H9 (cell line): ENCODE data around the gene BCL6B. TPM values are rescaled to one million over a fixed set of nuclear protein-coding genes. Genes with fewer than 3 reads are reported as not detected.
A peak's percentile ranks its signal among the peaks of the same experiment; 100 is the strongest.

Experiments used
- DNase-seq: peaks from one replicate; pipeline ENCODE4 v3.0.0-alpha.2; 2017
- H2AFZ ChIP-seq: one replicate; pipeline ENCODE4 v1.6.1; 2013; ENCODE audit warnings: mild to moderate bottlenecking, low read length, control low read depth, moderate library complexity
- H2AK5ac ChIP-seq: 2 replicates; pipeline ENCODE4 v1.6.1; 2013; ENCODE audit warnings: low read length, control low read depth, mixed read lengths; ENCODE audit not compliant: insufficient read length
- H2BK120ac ChIP-seq: one replicate; pipeline ENCODE4 v1.6.1; 2013; ENCODE audit warnings: low read depth, mild to moderate bottlenecking, low read length, control low read depth, inconsistent platforms; ENCODE audit not compliant: poor library complexity, severe bottlenecking
- H2BK12ac ChIP-seq: 2 replicates; pipeline ENCODE4 v1.6.1; 2013; ENCODE audit warnings: low read length, control low read depth, mixed read lengths, low read depth; ENCODE audit not compliant: insufficient read length
- H2BK15ac ChIP-seq: 2 replicates; pipeline ENCODE4 v1.6.1; 2013; ENCODE audit warnings: low read depth, low read length, control low read depth
- H2BK20ac ChIP-seq: one replicate; pipeline ENCODE4 v1.6.1; 2013; ENCODE audit warnings: low read depth, mild to moderate bottlenecking, low read length, control low read depth, inconsistent platforms; ENCODE audit not compliant: poor library complexity, severe bottlenecking
- H2BK5ac ChIP-seq: 2 replicates; pipeline ENCODE4 v1.6.1; 2013; ENCODE audit warnings: low read length, control low read depth, mixed read lengths; ENCODE audit not compliant: insufficient read length
- H3K14ac ChIP-seq: 2 replicates; pipeline ENCODE4 v1.6.1; 2013; ENCODE audit warnings: low read length, control low read depth; ENCODE audit not compliant: insufficient read depth
- H3K18ac ChIP-seq: 2 replicates; pipeline ENCODE4 v1.6.1; 2013; ENCODE audit warnings: low read depth, mild to moderate bottlenecking, mixed read lengths, low read length, control low read depth; ENCODE audit not compliant: insufficient read length
- H3K23ac ChIP-seq: 2 replicates; pipeline ENCODE4 v1.6.1; 2013; ENCODE audit warnings: low read length, control low read depth, mixed read lengths, low read depth; ENCODE audit not compliant: insufficient read length
- H3K23me2 ChIP-seq: 2 replicates; pipeline ENCODE4 v1.6.1; 2013; ENCODE audit warnings: low read depth, mild to moderate bottlenecking, mixed read lengths, low read length, control low read depth; ENCODE audit not compliant: insufficient read length, poor library complexity, severe bottlenecking
- H3K27ac ChIP-seq: 2 replicates; pipeline ENCODE4 v1.5.1; 2013; ENCODE audit warnings: low read length, control low read depth, mixed read lengths, low read depth; ENCODE audit not compliant: insufficient read length
- H3K27me3 ChIP-seq: 2 replicates; pipeline ENCODE4 v1.6.1; 2013; ENCODE audit warnings: low read length, control low read depth, inconsistent platforms; ENCODE audit not compliant: insufficient read depth
- H3K4ac ChIP-seq: 2 replicates; pipeline ENCODE4 v1.6.1; 2013; ENCODE audit warnings: low read depth, mild to moderate bottlenecking, control low read depth, inconsistent platforms, low read length, moderate library complexity
- H3K4me1 ChIP-seq: 2 replicates; pipeline ENCODE4 v1.6.1; 2013; ENCODE audit warnings: low read length, control low read depth, inconsistent platforms; ENCODE audit not compliant: insufficient read depth
- H3K4me2 ChIP-seq: 2 replicates; pipeline ENCODE4 v1.6.1; 2013; ENCODE audit warnings: low read length, control low read depth, mixed read lengths; ENCODE audit not compliant: insufficient read length, insufficient read depth
- H3K56ac ChIP-seq: 2 replicates; pipeline ENCODE4 v1.6.1; 2013; ENCODE audit warnings: low read depth, mild to moderate bottlenecking, mixed read lengths, low read length, control low read depth; ENCODE audit not compliant: insufficient read length
- H3K79me1 ChIP-seq: 2 replicates; pipeline ENCODE4 v1.6.1; 2013; ENCODE audit warnings: low read depth, mild to moderate bottlenecking, moderate library complexity, low read length, control low read depth, inconsistent platforms; ENCODE audit not compliant: insufficient read depth, poor library complexity, severe bottlenecking
- H3K79me2 ChIP-seq: 2 replicates; pipeline ENCODE4 v1.6.1; 2013; ENCODE audit warnings: low read length, control low read depth, inconsistent platforms; ENCODE audit not compliant: insufficient read depth
- H3K9ac ChIP-seq: 2 replicates; pipeline ENCODE4 v1.6.1; 2013; ENCODE audit warnings: low read length, control low read depth, mixed read lengths; ENCODE audit not compliant: insufficient read length; ENCODE audit errors: extremely low read depth
- H3K9me3 ChIP-seq: one replicate; pipeline ENCODE4 v1.6.1; 2013; ENCODE audit warnings: low read depth, low read length, inconsistent platforms; ENCODE audit not compliant: control insufficient read depth
- H3T11ph ChIP-seq: one replicate; pipeline ENCODE4 v1.6.1; 2013; ENCODE audit warnings: mild to moderate bottlenecking, low read length, control low read depth, inconsistent platforms
- H4K20me1 ChIP-seq: one replicate; pipeline ENCODE4 v1.6.1; 2013; ENCODE audit not compliant: control insufficient read depth, insufficient read length, insufficient read depth
- H4K5ac ChIP-seq: 2 replicates; pipeline ENCODE4 v1.6.1; 2013; ENCODE audit warnings: low read depth, mild to moderate bottlenecking, mixed read lengths, low read length, control low read depth; ENCODE audit not compliant: insufficient read length
- H4K8ac ChIP-seq: replicated peaks from 2 replicates; pipeline ENCODE4 v1.6.1; 2013; ENCODE audit warnings: low read length, control low read depth, mixed read lengths, low read depth; ENCODE audit not compliant: insufficient read length
- H4K91ac ChIP-seq: 2 replicates; pipeline ENCODE4 v1.6.1; 2013; ENCODE audit warnings: low read depth, mild to moderate bottlenecking, moderate library complexity, mixed read lengths, low read length, control low read depth; ENCODE audit not compliant: insufficient read length
- H3K27ac Mint-ChIP-seq, 3 experiments: 2 replicates in 2 of 3; 3 replicates in 1 of 3; pipeline ENCODE4 v1.8.0; 2020 to 2021; ENCODE audit warnings: mixed read lengths in 3 of 3, mild to moderate bottlenecking in 1 of 3, moderate library complexity in 1 of 3
- H3K27me3 Mint-ChIP-seq: 2 replicates; pipeline ENCODE4 v1.8.0; 2021; ENCODE audit warnings: low read depth, mild to moderate bottlenecking, moderate library complexity, mixed read lengths
- H3K36me3 Mint-ChIP-seq, 3 experiments: 2 replicates in 2 of 3; 3 replicates in 1 of 3; pipeline ENCODE4 v1.8.0; 2020 to 2021; ENCODE audit warnings: low read depth in 3 of 3, mixed read lengths in 3 of 3; ENCODE audit not compliant: insufficient read depth in 1 of 3
- H3K4me1 Mint-ChIP-seq, 2 experiments: 2 replicates each; pipeline ENCODE4 v1.8.0; 2020; ENCODE audit warnings: mixed read lengths in 2 of 2
- H3K4me3 Mint-ChIP-seq, 2 experiments: 2 replicates in 1 of 2; 3 replicates in 1 of 2; pipeline ENCODE4 v1.8.0; 2020 to 2021; ENCODE audit warnings: mild to moderate bottlenecking in 2 of 2, mixed read lengths in 2 of 2, moderate library complexity in 1 of 2
- H3K9me3 Mint-ChIP-seq, 2 experiments: 2 replicates in 1 of 2; 3 replicates in 1 of 2; pipeline ENCODE4 v1.8.0; 2020; ENCODE audit warnings: mild to moderate bottlenecking in 2 of 2, mixed read lengths in 2 of 2, moderate library complexity in 1 of 2
- CTCF ChIP-seq: fragments of 200-600 bp; sonication (generic); conservative IDR thresholded peaks from 3 replicates; pipeline ENCODE4 v1.8.0; 2021; ENCODE audit warnings: antibody characterized with exemption, mild to moderate bottlenecking
- WGBS: extraction: QIAGEN DNeasy Blood & Tissue Kit; methylation state at CpG from one replicate; pipeline ENCODE4 v1.1.7; 2013; ENCODE audit warnings: missing lambda C conversion rate, low lambda C conversion rate, mixed read lengths; ENCODE audit not compliant: insufficient read length; ENCODE audit errors: extremely low coverage; 5-methylcytosine and 5-hydroxymethylcytosine counted together
- total RNA-seq: library from RNA; stranded (reverse); gene quantifications from 2 replicates; pipeline ENCODE4 v1.2.1, GENCODE V29; 2021

Gene BCL6B
- total RNA-seq, 1 experiment from 2014 or later, result 3.3 TPM

GRCh38 chr17:7024402-7024785 is 1.5 kb downstream of the BCL6B start:
- Mint-ChIP-seq H3K4me1 (peaks cover 20 to 34% of the 10 kb centered on the region in 2 experiments), H3K27me3 (peaks cover 44% of the 10 kb centered on the region), H3K9me3 (peaks cover 0 to 2% of the 10 kb centered on the region in 2 experiments; a peak in 1 of 5 replicates), H3K36me3 (peaks cover 6 to 35% (median 18%) of the 10 kb centered on the region in 3 experiments; a peak in 6 of 7 replicates), H3K4me3 (peak overlapping the region in 1 of 2 experiments; percentile 89; a peak in 1 of 5 replicates), H3K27ac (no peak overlapping the region)
- no peak overlapping the region for H2AK5ac ChIP-seq
- peaks cover 6% of the 10 kb centered on the region; the same call in 1 of the 2 replicates for H3K27me3 ChIP-seq
- H3K27ac ChIP-seq, result no peak overlapping the region
- H3K23me2 ChIP-seq, result peaks cover 14% of the 10 kb centered on the region
- no peak overlapping the region for H3K9ac ChIP-seq
- no peak overlapping the region for H2BK120ac ChIP-seq
- H4K8ac ChIP-seq, result no peak overlapping the region
- no CpG with 5 or more reads among the region's 8 CpGs for WGBS
- no peak overlapping the region for H3K23ac ChIP-seq
- H3K4me1 ChIP-seq, result 0 out of 2 replicates have a peak, but pooled peaks cover 3% of the 10 kb centered on the region
- H2BK5ac ChIP-seq, result no peak overlapping the region
- H3K14ac ChIP-seq, result no peak overlapping the region
- no peaks in the 10 kb centered on the region for H3K79me2 ChIP-seq
- H2BK12ac ChIP-seq, result no peak overlapping the region
- no peak overlapping the region for H4K91ac ChIP-seq
- no peak overlapping the region for H2BK15ac ChIP-seq
- H4K20me1 ChIP-seq, result no peaks in the 10 kb centered on the region
- H2BK20ac ChIP-seq, result no peak overlapping the region
- H3K4ac ChIP-seq, result no peak overlapping the region
- no peaks in the 10 kb centered on the region for H3K9me3 ChIP-seq
- H3T11ph ChIP-seq, result no peak overlapping the region
- no peak overlapping the region for H4K5ac ChIP-seq
- DNase-seq, result no peak
- no peak overlapping the region for H3K56ac ChIP-seq
- no peak for TF ChIP-seq CTCF
- no peak overlapping the region for H3K4me2 ChIP-seq
- no peaks in the 10 kb centered on the region for H3K79me1 ChIP-seq
- no peak overlapping the region for H3K18ac ChIP-seq
- H2AFZ ChIP-seq, result no peak overlapping the region
